Lung (tissue), 12 donors: Measurements from ENCODE around the gene LIMK1. TPM values are rescaled to one million over a fixed set of nuclear protein-coding genes. Genes with fewer than 3 reads are reported as not detected.

Experiments
- ATAC-seq: fragments of 200-7000 bp; cut with Tn5 transposase; one replicate; pipeline ENCODE4 v1.9.1; 2020; ENCODE audit warnings: moderate number of reproducible peaks; ENCODE audit not compliant: insufficient read depth, low FRiP score
- DNase-seq, 3 donors: peaks; one replicate each; pipeline ENCODE4 v3.0.0-alpha.2; 2013 to 2017
- H3K27ac ChIP-seq, 2 donors: one replicate each; pipeline ENCODE4 v1.5.1; 2013; ENCODE audit warnings: mild to moderate bottlenecking in 2 of 2, moderate library complexity in 2 of 2, control low read depth in 1 of 2, inconsistent platforms in 1 of 2, low read depth in 1 of 2, low read length in 1 of 2
- H3K27me3 ChIP-seq, 3 donors: one replicate each; pipeline ENCODE4 v1.5.1; 2013; ENCODE audit warnings: low read length in 2 of 3; ENCODE audit not compliant: control insufficient read depth in 3 of 3, insufficient read depth in 3 of 3
- H3K36me3 ChIP-seq, 4 donors: one replicate each; pipeline ENCODE4 v1.5.1; 2013; ENCODE audit warnings: low read length in 4 of 4, mild to moderate bottlenecking in 1 of 4, moderate library complexity in 1 of 4; ENCODE audit not compliant: control insufficient read depth in 4 of 4, insufficient read depth in 4 of 4
- H3K4me1 ChIP-seq, 5 donors: one replicate each; pipeline ENCODE4 v1.5.1; 2013; ENCODE audit warnings: low read length in 5 of 5, mild to moderate bottlenecking in 2 of 5, moderate library complexity in 1 of 5; ENCODE audit not compliant: control insufficient read depth in 5 of 5, insufficient read depth in 5 of 5
- H3K4me3 ChIP-seq: one replicate; pipeline ENCODE4 v1.5.1; 2013; ENCODE audit warnings: mild to moderate bottlenecking, control low read depth, moderate library complexity
- H3K9ac ChIP-seq, 2 donors: one replicate each; pipeline ENCODE4 v1.5.1; 2013; ENCODE audit warnings: low read length in 2 of 2, control low read depth in 1 of 2; ENCODE audit not compliant: insufficient read depth in 1 of 2
- H3K9me3 ChIP-seq, 4 donors: one replicate each; pipeline ENCODE4 v1.5.1; 2013; ENCODE audit warnings: low read length in 3 of 4, mild to moderate bottlenecking in 1 of 4, moderate library complexity in 1 of 4; ENCODE audit not compliant: control insufficient read depth in 4 of 4, insufficient read depth in 3 of 4
- WGBS, 2 donors: extraction: QIAGEN DNeasy Blood & Tissue Kit; methylation state at CpG; one replicate each; pipeline ENCODE4 v1.1.7; 2013; 5-methylcytosine and 5-hydroxymethylcytosine counted together
- polyA plus RNA-seq, 2 donors: library from polyadenylated mRNA; stranded (reverse); fragments of 200-250 nt; gene quantifications; one replicate each; pipeline ENCODE4 v1.2.1, GENCODE V29; 2013
- total RNA-seq, 2 donors: library from RNA; depleted of rRNA in 1 of 2; stranded (reverse); fragments of >200 nt in 1 of 2; gene quantifications; one replicate each; pipeline ENCODE4 v1.2.1, GENCODE V29; 2014 to 2021
- TF ChIP-seq, protein P1 (sequence below): IDR thresholded peaks from 2 replicates; pipeline ENCODE4 v1.5.1; 2012; ENCODE audit warnings: mild to moderate bottlenecking; ENCODE audit errors: control extremely low read depth, extremely low read depth
- donor health status: control.
- donor health status: control.
- donor health status: Bipolar disorder and iron deficiency.
- donor health status: healthy.
- donor health status: DM: yes; HTN: yes; CAD: no.

Gene LIMK1
- total and polyA plus RNA-seq, 4 donors, result 11.2 to 41.0 (median 17.3) TPM

DNA sequence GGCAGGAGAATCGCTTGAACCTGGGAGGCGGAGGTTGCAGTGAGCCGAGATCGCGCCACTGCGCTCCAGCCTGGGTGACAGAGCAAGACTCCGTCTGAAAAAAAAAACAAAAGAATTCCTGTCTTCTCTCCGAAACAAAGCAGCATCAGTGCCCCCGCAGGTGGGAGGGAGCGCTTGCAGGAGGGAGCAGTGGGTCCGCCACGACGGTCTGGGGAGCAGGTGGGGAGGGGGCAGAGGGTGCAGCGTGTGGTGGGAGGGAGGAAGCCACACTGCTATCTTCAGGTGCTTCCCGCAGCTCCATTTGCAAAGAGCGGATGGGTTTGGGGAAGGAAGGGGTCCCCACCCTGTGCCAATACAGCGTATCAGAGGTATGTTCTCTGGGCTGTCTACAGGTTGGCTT lies 31.7 kb downstream of the LIMK1 start:
- Histone ChIP-seq H3K9ac (no peak overlapping the region), H3K9me3 (peaks cover 0 to 4% (median 0%) of the 10 kb centered on the region in 4 donors), H3K27ac (no peak overlapping the region), H3K27me3 (no peaks in the 10 kb centered on the region), H3K4me3 (no peak overlapping the region), H3K36me3 (peaks cover 5 to 26% (median 16%) of the 10 kb centered on the region in 4 donors), H3K4me1 (no peaks in the 10 kb centered on the region)
- ATAC-seq, result no peak
- WGBS, 2 donors, result 73 to 76% methylated on average over 16 to 17 of the region's 17 CpGs
- DNase-seq, result no peak
- TF ChIP-seq, protein P1, sequence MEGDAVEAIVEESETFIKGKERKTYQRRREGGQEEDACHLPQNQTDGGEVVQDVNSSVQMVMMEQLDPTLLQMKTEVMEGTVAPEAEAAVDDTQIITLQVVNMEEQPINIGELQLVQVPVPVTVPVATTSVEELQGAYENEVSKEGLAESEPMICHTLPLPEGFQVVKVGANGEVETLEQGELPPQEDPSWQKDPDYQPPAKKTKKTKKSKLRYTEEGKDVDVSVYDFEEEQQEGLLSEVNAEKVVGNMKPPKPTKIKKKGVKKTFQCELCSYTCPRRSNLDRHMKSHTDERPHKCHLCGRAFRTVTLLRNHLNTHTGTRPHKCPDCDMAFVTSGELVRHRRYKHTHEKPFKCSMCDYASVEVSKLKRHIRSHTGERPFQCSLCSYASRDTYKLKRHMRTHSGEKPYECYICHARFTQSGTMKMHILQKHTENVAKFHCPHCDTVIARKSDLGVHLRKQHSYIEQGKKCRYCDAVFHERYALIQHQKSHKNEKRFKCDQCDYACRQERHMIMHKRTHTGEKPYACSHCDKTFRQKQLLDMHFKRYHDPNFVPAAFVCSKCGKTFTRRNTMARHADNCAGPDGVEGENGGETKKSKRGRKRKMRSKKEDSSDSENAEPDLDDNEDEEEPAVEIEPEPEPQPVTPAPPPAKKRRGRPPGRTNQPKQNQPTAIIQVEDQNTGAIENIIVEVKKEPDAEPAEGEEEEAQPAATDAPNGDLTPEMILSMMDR, result no peak

DNA sequence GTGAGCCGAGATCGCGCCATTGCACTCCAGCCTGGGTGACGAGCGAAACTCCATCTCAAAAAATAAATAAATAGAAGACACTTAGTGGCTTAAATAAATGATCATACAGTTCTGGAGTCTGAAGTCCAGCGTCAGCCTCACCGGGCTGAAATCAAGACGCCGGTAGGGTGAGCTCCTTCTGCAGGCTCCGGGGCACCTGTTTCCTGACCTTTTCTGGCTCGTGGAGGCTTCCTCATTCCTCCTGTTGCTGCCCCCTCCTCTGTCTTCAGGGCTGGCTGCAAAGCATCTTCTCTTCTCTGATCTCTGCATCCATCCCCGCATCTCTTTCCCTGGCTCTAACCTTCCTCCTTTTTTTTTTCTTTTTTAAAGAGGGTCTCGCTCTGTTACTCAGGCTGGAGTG lies 32.8 kb downstream of the LIMK1 start:
- no peak overlapping the region for H3K4me3 ChIP-seq
- no peaks in the 10 kb centered on the region for H3K27me3 ChIP-seq
- ATAC-seq, result no peak
- no peaks in the 10 kb centered on the region for H3K4me1 ChIP-seq
- TF ChIP-seq, protein P1, result no peak
- no peak overlapping the region for H3K27ac ChIP-seq
- 69 to 78% methylated on average over 13 of the region's 13 CpGs for WGBS, 2 donors
- peaks cover 0 to 4% (median 0%) of the 10 kb centered on the region in 4 donors for H3K9me3 ChIP-seq
- peaks cover 5 to 36% (median 15%) of the 10 kb centered on the region in 4 donors for H3K36me3 ChIP-seq
- H3K9ac ChIP-seq, result no peak overlapping the region
- no peak for DNase-seq

DNA sequence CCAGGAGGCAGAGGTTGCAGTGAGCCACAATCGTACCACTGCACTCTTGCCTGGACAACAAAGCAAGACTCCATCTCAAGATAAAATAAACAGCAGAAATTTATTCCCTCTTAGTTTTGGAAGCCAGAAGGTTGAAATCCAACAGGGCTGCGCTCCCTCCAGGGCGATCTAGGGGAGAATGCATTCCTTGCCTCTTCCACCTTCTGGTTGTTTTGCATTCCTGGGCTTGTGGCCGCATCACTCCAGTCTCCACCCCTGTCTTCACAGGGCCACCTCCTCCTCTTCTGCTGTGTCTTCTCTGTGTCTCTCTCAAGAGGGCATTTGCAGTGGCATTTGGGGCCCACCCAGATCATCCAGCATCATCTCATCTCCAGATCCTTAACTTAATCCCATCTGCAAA lies 36.2 kb downstream of the LIMK1 start:
- Histone ChIP-seq H3K36me3 (peaks cover 5 to 29% (median 10%) of the 10 kb centered on the region in 4 donors), H3K9me3 (peaks cover 0 to 4% (median 0%) of the 10 kb centered on the region in 4 donors), H3K4me3 (no peak overlapping the region), H3K27me3 (no peaks in the 10 kb centered on the region), H3K9ac (no peak overlapping the region), H3K27ac (no peak overlapping the region), H3K4me1 (no peaks in the 10 kb centered on the region)
- ATAC-seq, result no peak
- DNase-seq, result no peak
- TF ChIP-seq, protein P1, result no peak
- 99 to 100% methylated on average over 4 of the region's 4 CpGs for WGBS, 2 donors
